Activated T-cell treated with anti-CD3 and anti-CD28 coated beads, Interleukin-2, amount 50 U/mL, for 24 hours (primary cell): Measurements from ENCODE around the gene ARHGAP22.

ENCODE experiments used
- DNase-seq: peaks from one replicate; pipeline ENCODE4 v3.0.0-alpha.2; 2020
- H3K27ac Mint-ChIP-seq: 2 replicates; pipeline ENCODE4 v1.8.0; 2020; ENCODE audit warnings: mild to moderate bottlenecking, mixed read lengths
- H3K27me3 Mint-ChIP-seq: 2 replicates; pipeline ENCODE4 v1.8.0; 2020; ENCODE audit warnings: mixed read lengths
- H3K36me3 Mint-ChIP-seq: 2 replicates; pipeline ENCODE4 v1.8.0; 2020; ENCODE audit warnings: low read depth, mixed read lengths
- H3K4me1 Mint-ChIP-seq: 2 replicates; pipeline ENCODE4 v1.8.0; 2020; ENCODE audit warnings: low read depth, mixed read lengths
- H3K4me3 Mint-ChIP-seq: 2 replicates; pipeline ENCODE4 v1.8.0; 2020; ENCODE audit warnings: mild to moderate bottlenecking, moderate library complexity, mixed read lengths
- H3K9me3 Mint-ChIP-seq: 2 replicates; pipeline ENCODE4 v1.8.0; 2020; ENCODE audit warnings: mixed read lengths

The ARHGAP22 gene

DNA sequence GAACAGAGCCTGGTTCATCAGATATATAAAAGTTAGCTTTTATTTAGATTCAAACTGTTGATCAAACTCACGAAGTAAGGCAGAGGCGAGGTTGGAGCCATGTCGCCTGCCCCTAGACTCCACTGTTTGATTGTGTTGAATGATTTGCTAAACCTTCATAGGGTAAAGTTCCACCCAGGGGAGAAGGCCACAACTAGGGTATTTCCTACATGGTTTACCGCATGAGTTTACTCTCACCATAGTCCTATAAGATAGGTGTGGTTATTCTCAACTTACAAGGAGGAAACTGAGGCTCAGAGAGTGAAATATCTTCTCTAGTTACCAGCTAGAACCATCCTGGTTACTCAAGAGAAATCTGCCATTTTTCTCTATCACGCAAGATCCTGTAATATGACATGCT is 31.8 kb downstream of the ARHGAP22 start:
- no peaks in the 10 kb centered on the region for H3K36me3 Mint-ChIP-seq
- no peak overlapping the region for H3K27ac Mint-ChIP-seq
- peaks cover 5% of the 10 kb centered on the region for H3K27me3 Mint-ChIP-seq
- H3K9me3 Mint-ChIP-seq: no peaks in the 10 kb centered on the region
- no peak for DNase-seq
- no peaks in the 10 kb centered on the region for H3K4me1 Mint-ChIP-seq
- no peak overlapping the region for H3K4me3 Mint-ChIP-seq

DNA sequence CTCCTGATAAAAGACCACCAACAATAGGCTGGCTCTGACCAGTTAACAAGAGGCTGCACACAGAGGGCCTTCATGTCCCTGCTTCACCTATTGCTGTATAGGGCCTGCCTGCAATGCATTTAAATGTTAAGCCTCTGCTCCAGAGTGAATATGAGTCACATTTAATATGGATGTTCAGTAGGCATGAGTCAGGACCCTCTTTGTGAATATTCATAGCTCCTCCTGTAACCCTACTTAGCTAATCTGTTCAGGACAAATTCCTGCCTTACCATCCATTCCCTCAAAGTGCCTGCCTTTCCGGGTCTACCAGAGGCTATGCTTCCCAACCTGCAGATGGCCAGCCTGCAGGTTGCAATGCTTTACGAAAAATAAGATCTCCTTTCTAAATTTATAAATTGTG is 32.5 kb downstream of the ARHGAP22 start:
- Mint-ChIP-seq H3K27ac (no peak overlapping the region), H3K27me3 (peaks cover 4% of the 10 kb centered on the region)
- no peak for DNase-seq

DNA sequence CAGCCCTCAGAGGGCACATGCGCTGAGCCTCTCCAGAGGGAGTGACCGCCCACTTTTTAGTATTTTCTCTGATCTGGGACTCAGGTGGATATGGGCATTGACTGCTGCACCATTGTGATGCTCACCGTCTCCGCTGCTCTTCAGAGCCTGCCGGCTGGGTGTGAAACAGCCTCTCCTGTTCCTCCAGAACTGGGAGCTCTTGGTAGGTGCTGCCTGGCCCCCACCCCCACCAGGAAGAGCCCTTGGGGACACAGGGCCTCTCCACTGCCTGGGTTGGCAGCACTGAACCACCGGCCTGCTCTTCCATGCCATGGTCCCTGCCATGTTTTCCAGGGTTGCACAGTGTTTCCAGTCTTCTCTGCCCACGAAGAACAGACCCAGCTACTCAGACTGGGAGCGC is 36.3 kb downstream of the ARHGAP22 start:
- Mint-ChIP-seq H3K27me3 (no peaks in the 10 kb centered on the region), H3K27ac (no peak overlapping the region), H3K4me1 (no peaks in the 10 kb centered on the region), H3K4me3 (no peak overlapping the region), H3K9me3 (no peaks in the 10 kb centered on the region), H3K36me3 (no peaks in the 10 kb centered on the region)
- no peak for DNase-seq

More for the DNA sequence above, 32.5 kb downstream of the ARHGAP22 start:
- Mint-ChIP-seq H3K9me3 (no peaks in the 10 kb centered on the region), H3K4me3 (no peak overlapping the region), H3K36me3 (no peaks in the 10 kb centered on the region), H3K4me1 (no peaks in the 10 kb centered on the region)

DNA sequence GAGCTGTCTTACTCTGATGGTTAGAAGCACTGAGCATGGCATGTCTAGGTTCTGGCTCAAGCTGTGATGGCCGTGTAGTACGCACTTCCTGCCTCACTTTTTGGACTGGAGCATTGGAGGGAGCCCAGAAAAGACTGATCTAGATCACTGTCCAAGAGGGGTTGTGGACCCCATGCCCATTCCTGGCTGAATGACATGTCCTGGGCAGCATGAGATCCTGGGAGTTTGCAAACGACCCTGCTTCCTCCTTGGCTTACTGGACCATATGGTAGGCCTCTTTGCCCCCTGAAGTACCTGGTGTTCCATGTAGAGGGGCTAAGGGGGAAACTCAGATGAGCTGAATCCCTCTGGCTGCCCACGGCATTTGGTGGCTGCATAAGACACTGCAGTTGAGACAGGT is 36.7 kb downstream of the ARHGAP22 start:
- no peaks in the 10 kb centered on the region for H3K27me3 Mint-ChIP-seq
- no peak overlapping the region for H3K27ac Mint-ChIP-seq
- no peak overlapping the region for H3K4me3 Mint-ChIP-seq
- H3K4me1 Mint-ChIP-seq: no peaks in the 10 kb centered on the region
- DNase-seq: no peak
- no peaks in the 10 kb centered on the region for H3K9me3 Mint-ChIP-seq
- no peaks in the 10 kb centered on the region for H3K36me3 Mint-ChIP-seq

GRCh38 chr10:48567346-48567745 is 37.5 kb downstream of the ARHGAP22 start:
- no peaks in the 10 kb centered on the region for H3K9me3 Mint-ChIP-seq
- H3K4me1 Mint-ChIP-seq: no peaks in the 10 kb centered on the region
- H3K27me3 Mint-ChIP-seq: no peaks in the 10 kb centered on the region
- H3K36me3 Mint-ChIP-seq: no peaks in the 10 kb centered on the region
- no peak overlapping the region for H3K4me3 Mint-ChIP-seq
- DNase-seq: no peak
- no peak overlapping the region for H3K27ac Mint-ChIP-seq

- no peak for DNase-seq
- Mint-ChIP-seq H3K4me1 (no peaks in the 10 kb centered on the region), H3K27me3 (no peaks in the 10 kb centered on the region)
These were observed 40.3 kb downstream of the ARHGAP22 start for GRCh38 chr10:48564466-48565160.

DNA sequence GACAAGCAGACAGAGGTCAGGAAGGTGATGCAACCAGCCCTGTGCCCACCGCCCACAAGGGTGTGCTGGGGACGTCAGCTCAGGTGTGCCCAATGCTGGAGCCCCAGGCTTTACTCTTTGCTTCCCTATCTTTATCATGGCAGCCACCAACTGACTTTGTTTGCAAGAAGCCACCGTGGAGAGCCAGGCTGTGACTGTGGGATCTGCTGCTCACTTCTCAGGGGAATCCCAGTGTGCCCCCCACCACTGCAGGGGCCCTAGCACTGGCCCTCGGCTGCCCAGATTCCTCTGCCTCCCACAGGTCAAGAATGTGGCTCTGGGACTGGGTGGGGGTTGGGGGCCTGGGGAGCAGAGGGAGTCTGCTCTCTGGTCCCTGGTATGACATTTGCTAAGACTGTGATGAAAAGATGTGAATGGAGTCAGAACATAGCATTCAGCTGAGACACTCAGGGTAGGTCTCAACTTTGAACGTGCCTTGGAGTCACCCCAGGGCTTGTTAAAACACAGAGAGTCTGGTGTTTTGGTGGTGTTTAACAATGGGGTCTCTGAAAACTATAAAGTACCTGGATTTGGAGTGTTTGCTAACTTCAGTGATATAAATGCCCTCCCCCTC is 47.3 kb downstream of the ARHGAP22 start:
- no peaks in the 10 kb centered on the region for H3K36me3 Mint-ChIP-seq
- H3K27me3 Mint-ChIP-seq: peaks cover 7% of the 10 kb centered on the region
- no peak for DNase-seq
- no peak overlapping the region for H3K4me3 Mint-ChIP-seq
- H3K9me3 Mint-ChIP-seq: no peaks in the 10 kb centered on the region
- H3K27ac Mint-ChIP-seq: no peak overlapping the region
- no peaks in the 10 kb centered on the region for H3K4me1 Mint-ChIP-seq

More at GRCh38 chr10:48564466-48565160, 40.3 kb downstream of the ARHGAP22 start:
- Mint-ChIP-seq H3K36me3 (no peaks in the 10 kb centered on the region), H3K4me3 (no peak overlapping the region), H3K9me3 (no peaks in the 10 kb centered on the region), H3K27ac (no peak overlapping the region)

DNA sequence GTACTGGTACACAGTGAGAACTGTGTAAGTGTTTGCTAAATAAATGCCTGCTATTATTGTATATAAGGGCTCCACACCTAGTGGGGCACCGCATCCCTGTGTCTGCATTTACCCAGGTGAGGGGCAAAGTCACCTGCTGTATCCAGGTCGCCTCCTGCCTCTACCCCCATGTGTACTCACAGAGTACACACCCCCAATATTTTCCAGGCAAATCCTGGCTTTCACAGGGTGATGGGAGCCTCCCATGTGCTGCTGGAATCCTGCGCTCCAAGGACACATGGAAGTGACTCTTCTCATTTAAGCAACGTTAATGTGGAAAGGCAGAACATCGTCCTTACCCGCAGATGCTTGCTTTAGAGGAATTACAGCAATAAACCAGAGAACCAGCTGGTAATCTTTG is 48.2 kb downstream of the ARHGAP22 start:
- no peaks in the 10 kb centered on the region for H3K4me1 Mint-ChIP-seq
- H3K4me3 Mint-ChIP-seq: no peak overlapping the region
- no peaks in the 10 kb centered on the region for H3K9me3 Mint-ChIP-seq
- no peak overlapping the region for H3K27ac Mint-ChIP-seq
- H3K36me3 Mint-ChIP-seq: no peaks in the 10 kb centered on the region
- no peak for DNase-seq
- H3K27me3 Mint-ChIP-seq: peaks cover 7% of the 10 kb centered on the region

GRCh38 chr10:48556065-48556464 is 48.8 kb downstream of the ARHGAP22 start:
- Mint-ChIP-seq H3K4me1 (no peaks in the 10 kb centered on the region), H3K27ac (no peak overlapping the region), H3K4me3 (no peak overlapping the region), H3K27me3 (peaks cover 7% of the 10 kb centered on the region), H3K9me3 (no peaks in the 10 kb centered on the region), H3K36me3 (no peaks in the 10 kb centered on the region)
- DNase-seq: no peak

GRCh38 chr10:48555310-48556042 is 49.4 kb downstream of the ARHGAP22 start:
- Mint-ChIP-seq H3K4me1 (no peaks in the 10 kb centered on the region), H3K36me3 (no peaks in the 10 kb centered on the region), H3K4me3 (no peak overlapping the region), H3K9me3 (no peaks in the 10 kb centered on the region), H3K27me3 (peaks cover 7% of the 10 kb centered on the region), H3K27ac (no peak overlapping the region)
- DNase-seq: no peak

GRCh38 chr10:48554656-48555055 is 50.2 kb downstream of the ARHGAP22 start:
- Mint-ChIP-seq H3K4me3 (no peak overlapping the region), H3K4me1 (no peaks in the 10 kb centered on the region), H3K27ac (no peak overlapping the region), H3K36me3 (no peaks in the 10 kb centered on the region), H3K9me3 (no peaks in the 10 kb centered on the region), H3K27me3 (peaks cover 7% of the 10 kb centered on the region)
- no peak for DNase-seq

DNA sequence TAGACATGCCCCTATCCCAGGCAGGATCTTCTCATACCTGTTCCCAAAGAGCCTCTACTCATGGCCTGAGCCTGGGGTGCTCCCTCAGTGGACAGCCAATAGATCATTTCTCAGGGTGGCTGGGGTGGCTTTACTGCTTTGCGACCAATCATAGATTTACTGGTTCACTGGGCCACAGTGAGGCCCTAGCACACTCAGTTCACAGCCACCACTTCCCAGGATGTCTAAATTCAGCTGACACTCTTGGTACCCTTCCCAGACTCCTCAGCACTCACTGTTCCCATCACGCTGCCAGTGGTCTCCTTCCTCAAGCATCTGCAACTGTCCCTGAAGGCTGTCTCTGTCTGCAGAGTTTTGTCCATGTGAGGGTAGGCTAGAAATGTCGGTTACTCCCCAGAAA is 50.6 kb downstream of the ARHGAP22 start:
- Mint-ChIP-seq H3K36me3 (no peaks in the 10 kb centered on the region), H3K4me3 (no peak overlapping the region), H3K27ac (no peak overlapping the region), H3K9me3 (no peaks in the 10 kb centered on the region), H3K4me1 (no peaks in the 10 kb centered on the region), H3K27me3 (peaks cover 5% of the 10 kb centered on the region)
- DNase-seq: no peak

- no peaks in the 10 kb centered on the region for H3K9me3 Mint-ChIP-seq
- H3K4me3 Mint-ChIP-seq: no peak overlapping the region
- H3K27me3 Mint-ChIP-seq: no peaks in the 10 kb centered on the region
- no peak for DNase-seq
- no peaks in the 10 kb centered on the region for H3K36me3 Mint-ChIP-seq
- H3K4me1 Mint-ChIP-seq: no peaks in the 10 kb centered on the region
- H3K27ac Mint-ChIP-seq: no peak overlapping the region
These were observed 51.8 kb downstream of the ARHGAP22 start for GRCh38 chr10:48552946-48553564.

- Mint-ChIP-seq H3K36me3 (no peaks in the 10 kb centered on the region), H3K27ac (no peak overlapping the region), H3K27me3 (no peaks in the 10 kb centered on the region), H3K4me3 (no peak overlapping the region), H3K9me3 (no peaks in the 10 kb centered on the region), H3K4me1 (no peaks in the 10 kb centered on the region)
- no peak for DNase-seq
These were observed 52.8 kb downstream of the ARHGAP22 start for GRCh38 chr10:48551861-48552591.
